ENCODE results near the gene CYP19A1.

Gene CYP19A1

GRCh38 chr15:51183076-51183475 lies 155.3 kb downstream of the CYP19A1 start:
- Histone ChIP-seq H3K4me3 (ENCODE audit: low read depth, low read length) (no peak overlapping the region), H3K27ac (ENCODE audit: extremely low read depth, low read depth, low read length) (no peak overlapping the region), H3K36me3 (ENCODE audit: control insufficient read depth in 2 of 2, insufficient read depth in 1 of 2, low read length in 2 of 2) (no peaks in the 10 kb centered on the region), H3K9me3 (ENCODE audit: control insufficient read depth, insufficient read depth, low read depth, low read length) (no peaks in the 10 kb centered on the region), H3K4me1 (ENCODE audit: control insufficient read depth, insufficient read depth, low read length) (no peaks in the 10 kb centered on the region)
- ChIA-PET CTCF (interaction anchor here (1.9 to 3.7 kb wide), 2 partner anchors 9 to 20 kb away, joined by 10 to 15 read pairs; no protein-coding TSS in a partner anchor), POLR2A (no interaction called here)
- no peak for TF ChIP-seq ZNF785 (tag by site-specific recombination; IDR thresholded peaks at IDR 0.05)
- TF ChIP-seq KLF1 (tag by site-specific recombination; IDR thresholded peaks at IDR 0.05) = peak; percentile 90
- 0 out of 2 replicates have a peak, but pooled peaks have one; percentile 26 for TF ChIP-seq ZBTB17 (tag by site-specific recombination; IDR thresholded peaks at IDR 0.05)
- TF ChIP-seq KLF17 (tag by site-specific recombination; IDR thresholded peaks at IDR 0.05) = peak; percentile 40; the same call in 1 of the 2 replicates
- TF ChIP-seq ZNF521 (tag by site-specific recombination; IDR thresholded peaks at IDR 0.05) = no peak
- no peak for TF ChIP-seq ZNF24 (tag by site-specific recombination; IDR thresholded peaks at IDR 0.05)
- TF ChIP-seq ZNF624 (tag by site-specific recombination; IDR thresholded peaks at IDR 0.05) = no peak

GRCh38 chr15:51181905-51182304 lies 156.5 kb downstream of the CYP19A1 start:
- no peaks in the 10 kb centered on the region for H3K4me1 ChIP-seq (ENCODE audit: control insufficient read depth, insufficient read depth, low read length)
- ChIA-PET POLR2A (no interaction called here), CTCF (interaction anchor here (1.4 to 3.7 kb wide), 2 partner anchors 11 to 19 kb away, joined by 6 to 15 read pairs; no protein-coding TSS in a partner anchor)

GRCh38 chr15:51181221-51181620 lies 157.2 kb downstream of the CYP19A1 start:
- Histone ChIP-seq H3K27ac (ENCODE audit: extremely low read depth, low read depth, low read length) (no peak overlapping the region), H3K4me1 (ENCODE audit: control insufficient read depth, insufficient read depth, low read length) (no peaks in the 10 kb centered on the region), H3K9me3 (ENCODE audit: control insufficient read depth, insufficient read depth, low read depth, low read length) (no peaks in the 10 kb centered on the region), H3K36me3 (ENCODE audit: control insufficient read depth in 2 of 2, insufficient read depth in 1 of 2, low read length in 2 of 2) (no peaks in the 10 kb centered on the region), H3K4me3 (ENCODE audit: low read depth, low read length) (no peak overlapping the region)
- ChIA-PET CTCF (interaction anchor here (1.4 to 3.7 kb wide), 2 partner anchors 11 to 18 kb away, joined by 6 to 15 read pairs; no protein-coding TSS in a partner anchor), POLR2A (no interaction called here)
- TF ChIP-seq ZSCAN18 (tag by site-specific recombination; IDR thresholded peaks at IDR 0.05) (no peak), ZNF677 (tag by site-specific recombination; IDR thresholded peaks at IDR 0.05) (no peak)

More at GRCh38 chr15:51181905-51182304, 156.5 kb downstream of the CYP19A1 start:
- no peak for TF ChIP-seq TRIM28 (IDR thresholded peaks at IDR 0.05; ENCODE audit: borderline replicate concordance, low read length)
- Histone ChIP-seq H3K36me3 (ENCODE audit: control insufficient read depth in 2 of 2, insufficient read depth in 1 of 2, low read length in 2 of 2) (no peaks in the 10 kb centered on the region), H3K4me3 (ENCODE audit: low read depth, low read length) (no peak overlapping the region), H3K27ac (ENCODE audit: extremely low read depth, low read depth, low read length) (no peak overlapping the region), H3K9me3 (ENCODE audit: control insufficient read depth, insufficient read depth, low read depth, low read length) (no peaks in the 10 kb centered on the region)

- Histone ChIP-seq H3K4me1 (ENCODE audit: control insufficient read depth, insufficient read depth, low read length) (no peaks in the 10 kb centered on the region), H3K27ac (ENCODE audit: extremely low read depth, low read depth, low read length) (no peak overlapping the region), H3K9me3 (ENCODE audit: control insufficient read depth, insufficient read depth, low read depth, low read length) (no peaks in the 10 kb centered on the region), H3K36me3 (ENCODE audit: control insufficient read depth in 2 of 2, insufficient read depth in 1 of 2, low read length in 2 of 2) (no peaks in the 10 kb centered on the region), H3K4me3 (ENCODE audit: low read depth, low read length) (no peak overlapping the region)
- ChIA-PET POLR2A (no interaction called here), CTCF (no interaction called here)
- TF ChIP-seq ZNF561 (tag by site-specific recombination; IDR thresholded peaks at IDR 0.05; ENCODE audit: borderline replicate concordance) (no peak), KLF10 (tag by site-specific recombination; IDR thresholded peaks at IDR 0.05) (no peak), ZNF610 (tag by site-specific recombination; IDR thresholded peaks at IDR 0.05; ENCODE audit: borderline replicate concordance) (no peak), ZNF660 (tag by site-specific recombination; IDR thresholded peaks at IDR 0.05) (no peak), ZBTB49 (tag by site-specific recombination; IDR thresholded peaks at IDR 0.05; ENCODE audit: low read depth) (no peak), ZNF174 (tag by site-specific recombination; IDR thresholded peaks at IDR 0.05) (no peak), ZNF521 (tag by site-specific recombination; IDR thresholded peaks at IDR 0.05) (no peak), ZNF354C (tag by site-specific recombination; IDR thresholded peaks at IDR 0.05; ENCODE audit: borderline replicate concordance, low read depth) (no peak), ZNF416 (tag by site-specific recombination; IDR thresholded peaks at IDR 0.05) (no peak), ZNF639 (tag by site-specific recombination; IDR thresholded peaks at IDR 0.05) (no peak), ZNF776 (tag by site-specific recombination; IDR thresholded peaks at IDR 0.05; ENCODE audit: borderline replicate concordance) (no peak), INSM2 (tag by site-specific recombination; IDR thresholded peaks at IDR 0.05) (no peak)
These were observed 157.9 kb downstream of the CYP19A1 start for GRCh38 chr15:51180534-51180933.
